Measurements from ENCODE around the gene PFAS.

The PFAS gene

GRCh38 chr17:8268550-8269298 lies 19.6 kb downstream of the PFAS start:
- Histone ChIP-seq H3F3A (ENCODE audit: insufficient read depth) (no peaks in the 10 kb centered on the region), H3K4me2 (ENCODE audit: low read depth, low read length, poor library complexity, severe bottlenecking) (no peak overlapping the region), H3K79me2 (ENCODE audit: insufficient read depth, low read length) (no peaks in the 10 kb centered on the region), H2AFZ (ENCODE audit: low read depth, low read length, severe bottlenecking) (no peak overlapping the region), H3K9ac (ENCODE audit: low read length) (no peak overlapping the region), H3K27me3 (ENCODE audit: low read length) (no peaks in the 10 kb centered on the region), H3K9me3 (ENCODE audit: insufficient read depth, low read length) (no peaks in the 10 kb centered on the region), H3K27ac (ENCODE audit: low read depth, low read length) (no peak overlapping the region), H3K9me2 (replicated peaks; ENCODE audit: insufficient read depth, low read length) (no peaks in the 10 kb centered on the region), H4K20me1 (ENCODE audit: low read depth, low read length) (no peaks in the 10 kb centered on the region), H3K4me3 (ENCODE audit: insufficient read depth, low read length, poor library complexity, severe bottlenecking) (no peak overlapping the region), H3K36me3 (ENCODE audit: low read length) (no peaks in the 10 kb centered on the region)
- TF ChIP-seq, protein P1, sequence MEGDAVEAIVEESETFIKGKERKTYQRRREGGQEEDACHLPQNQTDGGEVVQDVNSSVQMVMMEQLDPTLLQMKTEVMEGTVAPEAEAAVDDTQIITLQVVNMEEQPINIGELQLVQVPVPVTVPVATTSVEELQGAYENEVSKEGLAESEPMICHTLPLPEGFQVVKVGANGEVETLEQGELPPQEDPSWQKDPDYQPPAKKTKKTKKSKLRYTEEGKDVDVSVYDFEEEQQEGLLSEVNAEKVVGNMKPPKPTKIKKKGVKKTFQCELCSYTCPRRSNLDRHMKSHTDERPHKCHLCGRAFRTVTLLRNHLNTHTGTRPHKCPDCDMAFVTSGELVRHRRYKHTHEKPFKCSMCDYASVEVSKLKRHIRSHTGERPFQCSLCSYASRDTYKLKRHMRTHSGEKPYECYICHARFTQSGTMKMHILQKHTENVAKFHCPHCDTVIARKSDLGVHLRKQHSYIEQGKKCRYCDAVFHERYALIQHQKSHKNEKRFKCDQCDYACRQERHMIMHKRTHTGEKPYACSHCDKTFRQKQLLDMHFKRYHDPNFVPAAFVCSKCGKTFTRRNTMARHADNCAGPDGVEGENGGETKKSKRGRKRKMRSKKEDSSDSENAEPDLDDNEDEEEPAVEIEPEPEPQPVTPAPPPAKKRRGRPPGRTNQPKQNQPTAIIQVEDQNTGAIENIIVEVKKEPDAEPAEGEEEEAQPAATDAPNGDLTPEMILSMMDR (IDR thresholded peaks at IDR 0.05; ENCODE audit: insufficient read depth, low read length, poor library complexity, severe bottlenecking) = no peak
- TF ChIP-seq EZH2phosphoT487 (conservative IDR thresholded peaks at IDR 0.05; ENCODE audit: low read length) = no peak

GRCh38 chr17:8272421-8272820 lies 23.3 kb downstream of the PFAS start:
- Histone ChIP-seq H4K20me1 (ENCODE audit: low read depth, low read length) (no peaks in the 10 kb centered on the region), H2AFZ (ENCODE audit: low read depth, low read length, severe bottlenecking) (no peak overlapping the region), H3K36me3 (ENCODE audit: low read length) (no peaks in the 10 kb centered on the region), H3K9ac (ENCODE audit: low read length) (no peak overlapping the region), H3K4me3 (ENCODE audit: insufficient read depth, low read length, poor library complexity, severe bottlenecking) (no peak overlapping the region), H3K27ac (ENCODE audit: low read depth, low read length) (no peak overlapping the region), H3K79me2 (ENCODE audit: insufficient read depth, low read length) (no peaks in the 10 kb centered on the region), H3F3A (ENCODE audit: insufficient read depth) (no peaks in the 10 kb centered on the region), H3K4me2 (ENCODE audit: low read depth, low read length, poor library complexity, severe bottlenecking) (no peak overlapping the region), H3K27me3 (ENCODE audit: low read length) (no peaks in the 10 kb centered on the region), H3K9me3 (ENCODE audit: insufficient read depth, low read length) (no peaks in the 10 kb centered on the region), H3K9me2 (replicated peaks; ENCODE audit: insufficient read depth, low read length) (no peaks in the 10 kb centered on the region)
- TF ChIP-seq, protein P1 (IDR thresholded peaks at IDR 0.05; ENCODE audit: insufficient read depth, low read length, poor library complexity, severe bottlenecking) = no peak
- no peak for TF ChIP-seq EZH2phosphoT487 (conservative IDR thresholded peaks at IDR 0.05; ENCODE audit: low read length)

GRCh38 chr17:8273884-8274444 lies 24.9 kb downstream of the PFAS start:
- Histone ChIP-seq H2AFZ (ENCODE audit: low read depth, low read length, severe bottlenecking) (no peak overlapping the region), H3K27me3 (ENCODE audit: low read length) (no peaks in the 10 kb centered on the region), H3K9ac (ENCODE audit: low read length) (no peak overlapping the region), H3K4me2 (ENCODE audit: low read depth, low read length, poor library complexity, severe bottlenecking) (no peak overlapping the region), H3K4me3 (ENCODE audit: insufficient read depth, low read length, poor library complexity, severe bottlenecking) (no peak overlapping the region), H4K20me1 (ENCODE audit: low read depth, low read length) (no peaks in the 10 kb centered on the region), H3K79me2 (ENCODE audit: insufficient read depth, low read length) (no peaks in the 10 kb centered on the region), H3F3A (ENCODE audit: insufficient read depth) (no peaks in the 10 kb centered on the region), H3K9me3 (ENCODE audit: insufficient read depth, low read length) (no peaks in the 10 kb centered on the region), H3K27ac (ENCODE audit: low read depth, low read length) (no peak overlapping the region), H3K36me3 (ENCODE audit: low read length) (no peaks in the 10 kb centered on the region), H3K9me2 (replicated peaks; ENCODE audit: insufficient read depth, low read length) (no peaks in the 10 kb centered on the region)
- no peak for TF ChIP-seq EZH2phosphoT487 (conservative IDR thresholded peaks at IDR 0.05; ENCODE audit: low read length)
- TF ChIP-seq, protein P1 (IDR thresholded peaks at IDR 0.05; ENCODE audit: insufficient read depth, low read length, poor library complexity, severe bottlenecking) = no peak
